Activated CD4-positive, alpha-beta T cell treated with anti-CD3 and anti-CD28 coated beads, Interleukin-2, amount 50 U/mL, for 16 hours (primary cell): ENCODE measurements around the gene SSTR3.
"Not testable (repeated sequence)": the region's sequence is repeated elsewhere in the genome, so short reads cannot be mapped to it uniquely, and the experiment has no call there.

ENCODE experiments used
- DNase-seq: peaks from one replicate; pipeline ENCODE4 v3.0.0-alpha.2; 2020

Gene SSTR3

DNA sequence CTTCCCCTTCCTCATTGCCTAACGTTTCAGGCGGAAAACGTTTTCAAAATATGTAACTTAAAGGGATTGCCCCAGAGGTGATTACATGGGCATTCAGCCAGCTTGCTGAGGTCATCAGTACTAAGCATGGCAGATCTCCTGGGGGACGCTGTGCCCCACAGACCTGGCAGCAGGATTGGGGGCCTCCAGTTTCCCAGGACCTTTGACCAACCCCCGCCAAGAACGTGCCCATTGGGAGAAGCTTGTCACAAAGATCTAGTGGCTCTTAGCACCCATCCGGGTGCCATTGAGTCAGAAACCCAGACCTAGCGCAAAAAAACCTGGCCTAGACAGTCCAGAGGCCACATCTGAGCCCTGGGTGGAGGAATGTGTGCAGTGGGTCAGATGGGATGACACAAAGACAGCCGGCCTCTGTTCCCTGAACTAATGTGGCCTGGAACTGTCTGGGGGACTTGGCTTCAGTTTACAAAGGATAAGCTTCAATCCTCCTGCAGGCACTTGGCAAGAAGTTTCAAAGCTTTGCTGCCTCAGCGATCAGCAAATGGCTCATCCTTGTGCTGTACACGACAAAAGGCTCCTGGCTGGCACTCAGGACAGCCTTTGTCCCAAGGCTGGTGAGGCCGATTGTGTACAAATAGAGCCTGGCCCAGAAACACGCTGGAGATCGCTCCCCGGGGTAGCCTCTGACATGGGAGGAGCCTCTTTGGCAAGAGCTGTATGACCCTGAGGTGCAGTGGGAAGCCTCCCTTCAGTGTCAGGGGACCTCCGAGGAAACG lies 33.7 kb downstream of the SSTR3 start:
- no peak for DNase-seq

DNA sequence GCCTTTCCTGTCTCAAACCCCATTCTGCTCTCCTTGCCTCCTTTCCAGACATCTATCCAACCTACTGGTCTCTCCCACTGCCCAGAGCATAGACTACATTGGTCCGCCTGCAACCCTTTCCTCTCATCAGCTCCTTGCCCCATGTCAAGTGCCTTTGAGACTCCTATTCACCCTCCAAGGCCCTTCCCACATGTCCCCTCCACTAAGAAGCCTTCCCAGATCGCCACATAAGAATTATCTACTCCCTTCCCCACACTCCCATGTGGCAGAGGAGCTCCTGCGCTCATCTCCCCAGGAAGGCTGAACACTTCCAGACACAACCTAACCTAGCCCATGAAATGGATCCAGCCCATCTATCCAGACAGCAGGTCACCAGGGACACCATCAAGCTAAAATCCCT lies 34.5 kb downstream of the SSTR3 start:
- no peak for DNase-seq

DNA sequence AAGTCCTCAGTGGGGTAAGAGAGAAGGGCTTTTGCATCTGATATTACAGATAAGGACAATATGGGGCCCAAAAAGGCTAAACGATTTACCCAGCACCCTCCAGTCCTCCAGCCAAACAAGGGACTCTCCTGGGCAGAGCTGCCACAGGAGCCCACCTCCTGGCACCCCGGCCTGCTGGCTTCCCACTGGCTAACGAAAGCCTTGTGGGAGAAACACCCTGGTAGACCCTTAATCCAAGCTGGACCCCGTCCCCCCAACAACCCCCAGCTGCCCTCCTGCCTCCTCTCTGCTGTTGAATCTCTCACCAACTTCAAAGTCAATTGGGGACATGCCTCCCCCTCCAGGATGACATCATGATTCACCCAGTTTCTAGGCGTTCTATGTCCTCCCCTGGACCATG lies 35.1 kb downstream of the SSTR3 start:
- no peak for DNase-seq

DNA sequence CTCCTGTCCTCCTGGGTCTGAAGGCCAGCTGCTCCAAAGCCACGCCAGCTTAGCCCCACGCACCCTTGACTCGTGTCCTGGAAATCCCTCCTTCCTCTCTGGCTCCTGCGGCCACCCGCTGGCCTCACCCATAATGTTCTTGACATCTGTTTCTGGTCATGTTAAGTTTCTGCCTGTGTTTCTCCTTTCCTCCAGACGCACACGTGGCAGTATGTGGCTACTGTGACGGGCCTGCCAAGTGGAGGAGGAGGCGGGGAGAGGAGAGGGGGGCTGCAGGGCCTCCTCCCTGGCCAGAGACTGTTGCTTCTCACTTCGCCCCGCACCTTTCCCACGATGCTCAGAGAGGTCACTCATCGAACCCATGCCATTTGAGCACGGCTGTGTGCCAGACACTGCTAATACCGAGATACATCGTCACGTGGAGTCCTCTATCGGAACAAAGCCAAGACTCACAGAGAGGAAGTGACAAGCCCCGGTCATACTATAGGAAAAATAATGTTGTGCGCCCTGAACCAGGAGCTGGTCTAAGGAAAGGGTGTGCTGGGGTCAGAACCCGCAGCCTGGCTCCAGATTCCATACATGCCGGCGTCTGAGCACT lies 35.7 kb downstream of the SSTR3 start:
- no peak for DNase-seq

DNA sequence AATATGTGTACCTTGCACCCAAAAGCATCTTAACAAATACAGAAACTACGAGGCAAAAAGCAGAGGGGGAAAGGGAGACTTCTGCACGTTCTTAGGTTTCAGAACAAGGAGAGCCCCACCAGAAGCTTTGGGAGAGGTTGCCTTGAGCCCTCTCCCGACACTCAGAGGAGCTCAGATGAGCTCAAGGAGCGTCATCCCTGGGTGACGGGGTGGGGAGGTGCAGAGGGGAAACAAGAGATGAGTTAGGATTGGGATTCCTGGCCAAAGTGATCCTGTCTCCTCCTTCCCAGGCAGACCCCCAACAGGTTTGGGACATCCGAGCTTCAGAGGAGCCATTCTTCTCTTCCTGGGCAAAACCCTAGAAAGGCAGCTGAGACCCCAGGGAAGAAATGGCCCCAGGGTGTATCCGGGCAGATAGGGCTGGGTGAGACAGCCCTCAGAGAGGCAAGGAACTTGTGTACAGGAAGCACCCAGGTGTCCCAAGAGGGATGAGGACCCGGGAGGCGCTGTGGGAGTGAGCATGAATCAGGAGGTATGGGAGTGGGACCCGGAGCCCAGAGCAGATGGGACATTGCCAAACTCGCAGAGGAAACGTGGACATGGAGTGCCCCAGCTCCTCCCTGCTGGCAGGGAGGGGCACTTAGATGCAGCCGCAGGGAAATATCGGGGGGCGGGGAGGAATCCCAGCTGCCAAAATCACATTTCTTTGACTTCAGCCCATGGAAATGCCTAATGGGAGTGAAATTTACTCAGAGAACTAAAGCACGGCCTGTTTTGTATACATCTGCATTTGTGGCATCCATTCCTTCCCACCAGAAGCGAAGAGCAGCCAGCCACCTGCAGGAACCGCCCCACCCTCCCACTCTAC lies 36.6 kb downstream of the SSTR3 start:
- DNase-seq, result no peak

DNA sequence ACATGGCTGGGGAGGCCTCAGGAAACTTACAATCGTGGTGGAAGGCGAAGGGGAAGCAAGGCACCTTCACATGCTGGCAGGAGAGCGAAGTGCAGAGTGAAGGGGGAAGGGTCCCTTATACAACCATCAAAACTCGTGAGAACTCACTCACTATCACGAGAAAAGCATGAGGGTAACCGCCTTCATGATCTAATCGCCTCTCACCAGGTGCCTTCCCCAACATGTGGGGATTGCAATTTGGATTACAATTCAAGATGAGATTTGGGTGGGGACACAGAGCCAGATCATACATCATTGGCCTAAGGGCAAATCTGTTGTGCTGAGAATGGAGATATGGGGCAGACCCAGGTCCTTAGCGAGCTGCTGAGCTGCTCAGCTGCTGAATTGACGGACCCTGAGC lies 37.3 kb downstream of the SSTR3 start:
- no peak for DNase-seq

DNA sequence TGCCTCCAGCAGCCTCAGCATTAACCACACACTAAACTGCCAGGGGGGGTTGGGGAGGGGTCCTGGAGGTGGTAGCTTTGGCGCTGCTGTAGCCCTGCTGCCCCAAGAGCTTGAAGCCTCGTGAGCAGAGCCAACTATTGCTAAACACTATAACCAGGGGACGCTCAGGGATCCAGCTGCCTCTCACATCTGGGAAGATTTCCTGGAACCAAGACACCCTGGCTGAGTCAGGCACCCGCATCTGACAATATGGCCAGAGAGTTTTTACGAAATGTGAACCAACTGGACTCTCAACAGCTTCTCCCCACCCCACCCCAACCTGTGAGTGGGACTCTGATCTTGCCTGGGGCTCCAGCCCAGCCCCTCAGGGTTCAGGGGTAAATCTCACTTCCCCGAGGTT lies 38.6 kb downstream of the SSTR3 start:
- DNase-seq, result no peak

DNA sequence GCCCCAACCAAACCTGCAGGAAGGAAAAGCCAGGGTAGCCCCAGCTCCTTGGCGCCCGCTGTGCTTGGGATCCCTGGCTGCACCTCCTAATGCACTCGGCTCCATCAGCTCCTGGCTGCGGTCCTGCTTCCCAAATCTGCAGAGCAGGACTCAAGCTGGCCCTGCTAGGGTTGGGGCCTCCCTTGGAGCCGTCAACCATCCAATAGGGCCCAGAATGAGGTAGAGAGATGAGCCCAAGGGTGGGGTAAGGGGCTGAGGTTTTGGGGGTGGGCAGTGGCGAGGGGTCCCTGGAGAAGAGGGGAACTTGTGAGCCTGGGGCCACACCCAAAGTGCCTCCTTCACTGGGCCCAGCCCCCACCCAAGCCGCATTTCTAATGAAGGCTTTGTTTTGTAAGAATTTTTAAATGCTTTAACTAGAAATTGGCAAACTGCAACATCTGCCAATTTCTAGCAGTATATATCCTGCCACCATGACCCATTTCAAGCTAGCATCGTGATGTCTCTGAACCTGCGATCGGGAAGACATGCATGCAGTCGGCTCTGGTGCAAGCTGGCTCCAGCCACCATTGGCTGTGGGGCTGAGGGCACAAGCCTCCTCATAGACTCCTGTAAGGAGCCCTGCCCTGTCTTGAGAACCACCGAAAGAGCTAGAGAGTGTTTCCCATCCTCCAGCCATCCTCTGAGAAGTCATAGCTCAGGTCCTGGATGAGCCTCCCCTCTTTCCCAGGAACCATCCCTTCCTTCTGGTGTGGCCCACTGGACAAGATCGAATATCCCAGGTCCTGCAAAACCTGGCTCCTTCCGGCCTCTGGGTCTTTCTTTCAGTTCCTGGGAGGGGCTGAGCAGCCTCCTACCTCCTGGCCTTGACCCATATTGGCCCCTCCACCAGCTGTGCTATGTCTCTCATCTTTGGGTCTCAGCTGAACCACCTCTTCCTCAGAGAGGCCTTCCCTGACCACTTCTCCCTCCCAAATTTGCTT lies 39.7 kb downstream of the SSTR3 start:
- no peak for DNase-seq

DNA sequence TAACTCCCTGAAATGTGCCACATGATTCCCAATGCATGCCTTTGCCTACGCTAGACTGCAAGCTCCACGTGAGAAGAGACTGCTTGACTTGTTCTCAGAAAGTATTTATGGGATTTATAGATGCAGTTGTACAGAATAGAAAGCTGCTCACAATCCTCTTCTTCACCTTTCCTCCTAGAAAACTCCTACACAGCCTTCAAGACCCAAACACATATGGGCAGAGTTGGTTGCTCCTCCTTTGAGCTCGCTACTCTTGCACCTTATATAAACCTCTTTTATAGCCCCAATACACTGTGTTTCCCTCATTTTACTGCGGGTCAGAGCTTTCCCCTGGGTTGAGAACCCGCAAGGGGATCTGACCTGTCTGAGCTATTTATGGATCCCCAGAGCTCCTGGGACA lies 40.6 kb downstream of the SSTR3 start:
- DNase-seq, result no peak

DNA sequence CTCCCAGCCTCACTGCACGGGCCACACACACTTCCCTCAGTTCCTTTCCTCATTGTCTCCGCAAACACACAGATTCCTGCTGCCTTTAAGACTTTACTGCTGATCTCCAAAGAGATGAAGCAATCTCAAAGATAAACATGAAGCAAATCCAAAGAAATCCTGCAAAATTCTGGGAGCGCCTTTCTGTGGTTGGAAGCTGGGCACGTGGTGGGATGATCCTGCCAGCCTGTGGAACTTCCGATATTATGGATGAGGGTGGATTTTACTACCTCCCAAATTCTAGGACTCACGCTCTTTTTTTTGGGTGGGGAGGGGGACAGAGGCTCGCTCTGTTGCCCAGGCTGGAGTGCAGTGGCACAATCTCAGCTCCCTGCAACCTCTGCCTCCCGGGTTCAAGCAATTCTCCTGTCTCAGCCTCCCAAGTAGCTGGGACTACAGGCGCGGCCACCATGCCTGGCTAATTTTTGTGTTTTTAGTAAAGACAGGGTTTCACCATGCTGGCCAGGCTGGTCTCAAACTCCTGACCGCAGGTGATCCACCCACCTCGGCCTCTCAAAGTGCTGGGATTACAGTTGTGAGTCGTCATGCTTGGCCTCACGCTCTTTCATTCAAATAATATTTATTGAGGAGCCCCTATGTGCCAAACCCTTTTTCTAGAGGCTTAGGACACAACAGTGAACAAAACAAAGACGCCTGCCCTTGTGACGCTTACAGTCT lies 41.4 kb downstream of the SSTR3 start:
- DNase-seq, result not testable (repeated sequence)

DNA sequence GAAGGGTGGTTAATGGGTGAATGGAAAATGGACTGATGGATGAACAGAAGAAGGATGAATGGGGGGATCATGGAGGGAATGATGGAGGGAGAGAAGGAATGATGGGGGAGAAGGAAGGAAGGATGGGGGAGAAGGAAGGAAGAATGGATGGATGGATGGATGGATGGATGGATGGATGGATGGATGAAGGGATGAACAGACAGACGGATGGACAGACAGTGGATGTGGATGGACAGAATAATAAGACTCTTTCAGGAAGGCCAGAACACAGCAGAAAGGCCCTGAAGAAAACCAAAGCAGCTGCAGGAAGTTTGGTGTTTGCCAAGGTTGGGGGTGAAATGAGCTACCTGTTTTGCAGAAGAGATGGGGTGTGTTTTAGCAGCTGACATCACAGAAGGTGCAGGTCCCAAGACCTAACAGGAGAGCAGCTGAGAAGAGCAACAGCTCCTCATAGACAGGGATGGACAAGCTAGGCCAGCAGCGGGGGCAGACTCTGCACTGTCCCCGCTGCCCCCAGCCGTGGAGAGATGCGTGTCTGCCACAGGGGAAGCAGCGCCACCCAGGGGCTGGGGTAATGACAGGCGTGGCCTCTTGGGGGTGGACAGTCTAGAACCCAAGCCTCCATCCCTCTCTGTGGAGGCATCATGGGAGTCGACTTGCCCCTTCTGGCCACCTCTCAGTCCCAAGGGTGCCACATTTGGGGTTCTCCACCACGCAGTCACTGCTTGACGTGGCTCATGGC lies 42.2 kb downstream of the SSTR3 start:
- DNase-seq, result no peak

DNA sequence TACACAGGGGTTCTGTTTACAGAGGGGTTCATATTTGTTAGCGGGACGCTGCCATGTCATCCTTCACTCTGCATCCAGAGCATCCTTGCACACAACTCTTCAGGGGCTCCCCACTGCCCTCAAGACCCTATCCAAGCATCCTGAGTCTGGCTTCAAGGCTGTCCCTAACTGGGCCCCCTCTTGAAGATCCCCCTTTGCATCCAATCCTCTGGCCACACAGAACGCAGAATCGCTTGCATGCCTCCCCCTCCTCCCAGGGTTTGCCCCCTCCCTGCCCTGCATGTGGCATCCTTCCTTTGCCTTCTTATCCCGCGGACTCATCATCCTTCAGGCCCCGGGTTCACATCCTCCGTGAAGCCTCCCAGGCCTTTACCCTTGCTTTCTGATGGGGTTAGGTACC lies 42.9 kb downstream of the SSTR3 start:
- no peak for DNase-seq

DNA sequence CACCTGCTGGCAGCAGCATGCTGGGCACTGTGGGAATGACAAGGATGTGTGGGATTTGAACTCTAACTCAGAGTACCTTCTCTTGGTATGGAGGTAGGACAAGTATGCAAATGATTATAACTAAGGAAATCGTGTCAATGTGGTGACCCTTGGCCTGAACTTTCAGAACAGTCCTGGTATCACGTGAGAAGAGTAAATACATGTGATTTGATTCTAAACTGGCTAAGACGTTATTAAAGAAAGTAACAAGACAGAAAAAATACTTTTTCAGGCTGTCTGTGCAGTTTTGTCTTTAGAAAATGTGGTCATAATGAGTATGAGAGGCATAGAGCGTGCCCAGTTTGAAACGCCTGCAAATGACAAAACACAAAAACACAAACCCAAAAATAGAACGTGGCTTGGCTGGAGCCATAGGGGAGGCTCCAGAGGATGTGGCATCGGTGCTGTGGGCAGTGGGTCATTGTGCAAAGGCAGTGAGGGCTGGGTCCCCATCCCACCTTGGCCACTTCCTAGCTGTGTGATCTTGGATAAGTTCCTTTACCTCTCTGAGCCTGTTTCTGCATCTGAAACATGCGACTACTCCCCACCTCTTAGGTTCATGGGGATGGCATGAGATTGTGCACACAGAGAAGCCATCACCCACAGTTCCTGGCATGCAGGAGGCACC lies 44.2 kb downstream of the SSTR3 start:
- peak; percentile 37 for DNase-seq

DNA sequence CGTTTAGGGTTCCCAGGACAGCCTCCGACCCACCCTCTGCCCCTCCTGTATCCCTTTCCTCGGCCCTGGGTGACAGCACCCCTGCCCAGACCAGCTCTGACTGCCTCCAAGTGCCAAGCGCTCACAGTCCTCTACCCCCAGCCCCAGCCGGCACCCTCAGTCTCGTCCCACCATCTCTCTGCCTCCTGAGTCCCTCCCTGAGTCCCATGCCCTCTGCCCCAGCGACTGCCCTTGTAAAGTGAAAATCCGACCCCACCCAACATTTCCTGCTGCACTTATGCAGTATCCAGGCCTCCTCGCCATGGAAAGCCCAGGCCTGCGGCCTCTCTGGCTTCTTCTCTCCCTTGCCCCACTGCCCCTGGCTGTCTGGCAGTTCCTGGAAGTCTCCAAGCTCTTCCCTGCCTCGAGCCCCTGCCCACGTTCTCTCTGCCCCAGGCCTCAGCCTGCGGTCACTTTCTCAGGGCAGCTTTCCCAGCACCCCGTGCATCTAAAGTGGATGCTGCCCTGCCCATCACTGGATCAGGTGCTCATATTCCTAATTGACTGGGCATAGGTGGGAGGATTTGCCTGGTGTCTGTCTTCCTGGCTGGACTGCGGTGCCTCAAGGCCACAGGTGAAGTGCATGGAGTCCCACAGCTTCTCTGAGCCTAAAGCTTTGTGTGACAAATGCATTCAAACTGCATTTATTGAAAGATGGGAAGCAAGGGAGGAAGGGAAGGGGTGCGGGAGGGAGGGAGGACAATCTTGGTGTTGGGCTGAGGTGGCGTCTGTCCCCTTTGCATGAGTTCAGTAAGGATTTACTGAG lies 44.9 kb downstream of the SSTR3 start:
- no peak for DNase-seq

DNA sequence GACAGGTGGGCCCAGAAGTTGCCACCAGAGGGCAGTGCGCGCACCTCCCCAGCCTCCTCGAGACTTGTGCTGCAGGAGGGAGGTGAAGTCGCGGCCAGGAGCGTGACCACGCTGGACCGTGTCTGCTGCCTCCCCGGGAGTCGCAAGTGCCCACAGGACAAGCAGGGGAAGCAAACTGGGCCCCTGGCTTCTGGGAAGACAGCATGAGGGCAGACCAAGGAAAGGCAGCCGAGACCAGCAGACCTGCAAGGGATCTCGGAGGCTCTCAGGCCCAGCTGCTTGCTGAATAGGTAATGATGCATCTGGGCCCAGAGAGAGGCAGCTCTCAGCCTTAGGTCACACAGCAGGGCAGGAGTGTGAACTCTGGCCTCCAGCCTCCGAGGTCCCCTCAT lies 45.6 kb downstream of the SSTR3 start:
- DNase-seq, result peak; percentile 85

DNA sequence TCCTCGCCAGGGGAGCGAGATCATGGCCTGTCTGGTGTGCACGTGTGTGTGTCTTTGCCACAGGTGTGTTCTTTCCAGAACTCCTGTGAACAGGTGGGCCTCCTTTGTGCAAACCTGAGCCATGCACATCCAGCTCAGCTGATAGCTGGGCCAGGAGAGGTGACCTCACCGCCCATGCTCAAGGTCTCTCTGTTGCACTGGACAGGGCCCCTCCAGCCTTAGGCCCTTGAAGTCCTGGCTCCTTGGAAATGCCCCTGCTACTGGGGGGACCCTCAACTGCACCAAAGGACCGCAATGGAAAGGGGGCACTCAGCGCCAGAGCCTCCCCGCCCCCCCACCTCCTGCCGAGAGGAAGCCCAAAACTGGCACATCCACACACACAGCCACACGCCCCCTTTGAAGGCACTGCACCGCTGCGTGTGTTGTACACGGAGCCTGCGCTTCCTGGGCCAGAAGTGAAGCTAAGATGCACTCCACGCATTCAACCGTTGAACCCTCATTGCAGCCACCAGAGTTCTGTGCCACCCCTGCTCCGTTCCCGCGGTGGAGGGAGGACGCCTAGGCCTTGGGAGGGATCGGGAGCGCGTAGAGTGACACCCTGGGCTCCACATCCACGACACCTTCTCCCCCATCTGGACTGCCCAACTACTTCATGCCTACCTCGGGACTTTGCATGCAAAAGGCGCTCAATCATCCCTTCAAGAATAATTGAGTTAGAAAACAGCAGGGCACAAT lies 46.2 kb downstream of the SSTR3 start:
- DNase-seq, result no peak

DNA sequence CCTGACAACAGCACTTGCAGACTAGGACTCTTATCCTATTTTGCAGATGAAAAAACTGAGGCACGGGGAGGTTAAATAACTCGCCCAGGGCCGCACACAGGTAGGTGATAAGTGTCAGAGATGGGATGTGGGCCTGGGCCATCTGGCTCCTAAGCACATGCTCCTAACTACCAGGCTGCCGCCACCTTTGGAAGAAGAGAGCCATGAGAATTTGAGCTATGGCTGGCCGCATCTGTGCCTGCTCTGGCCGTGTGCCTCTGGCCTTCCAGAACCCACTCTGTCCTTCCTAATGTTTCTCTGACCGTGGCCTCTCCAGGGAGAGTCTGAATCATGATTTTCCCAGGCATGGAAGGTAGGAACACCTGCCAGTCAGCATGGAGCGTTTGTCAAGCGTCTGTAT lies 47.2 kb downstream of the SSTR3 start:
- DNase-seq, result no peak

DNA sequence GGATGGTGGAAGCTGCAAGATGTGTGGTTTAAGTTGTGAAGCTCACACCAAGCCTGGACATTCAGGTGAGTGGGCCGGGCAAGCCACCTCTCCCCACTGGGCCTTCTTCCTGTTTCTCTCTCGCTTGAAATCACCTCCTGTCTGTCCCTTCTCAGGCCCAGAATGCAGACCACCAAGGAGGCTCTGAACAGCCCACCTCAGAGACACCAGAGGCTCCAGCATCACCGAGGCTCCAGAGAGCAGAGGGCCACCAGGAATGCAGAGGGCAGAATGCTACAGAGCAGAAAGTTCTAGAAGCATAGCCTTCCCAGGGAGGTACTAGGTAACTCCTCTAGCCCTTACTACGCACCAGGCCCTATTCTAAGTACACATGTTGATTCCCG lies 47.8 kb downstream of the SSTR3 start:
- DNase-seq, result no peak
